MCF 10A (cell line): ENCODE data around the gene DIPK1C. TPM values are rescaled to one million over a fixed set of nuclear protein-coding genes. Genes with fewer than 3 reads are reported as not detected.
A peak's percentile ranks its signal among the peaks of the same experiment; 100 is the strongest.

Experiments used
- Bru-seq: library from RNA; stranded (reverse); fragments of 400-500 nt; gene quantifications from one replicate; lab custom pipeline; 2021; lab: Mats Ljungman, UMichigan
- BruChase-seq, 2 experiments: library from RNA; stranded (reverse); fragments of 400-500 nt; gene quantifications; one replicate each; lab custom pipeline; 2021; lab: Mats Ljungman, UMichigan
- BruUV-seq: library from RNA; stranded (reverse); fragments of 400-500 nt; replicated peaks from 2 replicates; lab custom pipeline; 2021; lab: Mats Ljungman, UMichigan
- CTCF ChIA-PET: fragments of 300-600 bp; sonication (Branson Sonifier 250); formaldehyde crosslinking; extraction: SDS; loops from one replicate; lab custom pipeline; 2021; ENCODE audit warnings: antibody characterized with exemption, inconsistent platforms; lab: Yijun Ruan, JAX
- POLR2A ChIA-PET: fragments of 300-600, 350-650 bp; sonication (Branson Sonifier 250); formaldehyde crosslinking; extraction: SDS; loops from one replicate; lab custom pipeline; 2020; ENCODE audit warnings: antibody characterized with exemption, inconsistent platforms; lab: Yijun Ruan, JAX
- DNase-seq: peaks from one replicate; pipeline ENCODE4 v3.0.0-alpha.2; 2018; ENCODE audit not compliant: unreplicated experiment
- H3K27ac Mint-ChIP-seq: one replicate; pipeline ENCODE4 v1.8.0; 2022; ENCODE audit warnings: mild to moderate bottlenecking, low read depth, mixed read lengths; ENCODE audit not compliant: unreplicated experiment
- H3K27me3 Mint-ChIP-seq: one replicate; pipeline ENCODE4 v1.8.0; 2022; ENCODE audit warnings: mixed read lengths; ENCODE audit not compliant: insufficient read depth, unreplicated experiment
- H3K36me3 Mint-ChIP-seq: one replicate; pipeline ENCODE4 v1.8.0; 2022; ENCODE audit warnings: mild to moderate bottlenecking, moderate library complexity, mixed read lengths; ENCODE audit not compliant: insufficient read depth, unreplicated experiment
- H3K4me1 Mint-ChIP-seq: one replicate; pipeline ENCODE4 v1.8.0; 2022; ENCODE audit warnings: mixed read lengths; ENCODE audit not compliant: insufficient read depth, unreplicated experiment
- H3K4me3 Mint-ChIP-seq: one replicate; pipeline ENCODE4 v1.8.0; 2022; ENCODE audit warnings: mild to moderate bottlenecking, moderate library complexity, mixed read lengths; ENCODE audit not compliant: unreplicated experiment
- H3K9me3 Mint-ChIP-seq: one replicate; pipeline ENCODE4 v1.8.0; 2022; ENCODE audit warnings: mixed read lengths; ENCODE audit not compliant: unreplicated experiment
- CTCF ChIP-seq: fragments of 200-600 bp; IDR thresholded peaks from one replicate; pipeline ENCODE4 v1.8.0; 2022; ENCODE audit warnings: antibody characterized with exemption, mild to moderate bottlenecking; ENCODE audit not compliant: unreplicated experiment
- intact Hi-C: fragments of 100-400 bp; cut with micrococcal nuclease; formaldehyde crosslinking; loops from 2 replicates; pipeline ENCODE4 v1.14.1; 2022
- long read RNA-seq: library from polyadenylated mRNA; stranded (forward); transcript quantifications from one replicate; pipeline ENCODE4 v2.0.0, GENCODE V29; 2022
- total RNA-seq: library from RNA; stranded (reverse); gene quantifications from 2 replicates; pipeline ENCODE4 v1.2.3, GENCODE V29; 2022

Gene DIPK1C
- total RNA-seq (not detected in 2 replicates), Bru-seq, nascent RNA (not detected), BruChase-seq, experiment 1, labeled RNA remaining after a 6-hour chase (not detected), BruChase-seq, experiment 2, labeled RNA remaining after a 2-hour chase (not detected)
- long read RNA-seq = 0 reads

- Mint-ChIP-seq H3K4me1 (no peaks in the 10 kb centered on the region), H3K27ac (no peak within 1 kb of the TSS), H3K36me3 (no peaks in the 10 kb centered on the region), H3K4me3 (no peak within 1 kb of the TSS), H3K27me3 (peaks cover 36% of the 10 kb centered on the region), H3K9me3 (no peaks in the 10 kb centered on the region)
- intact Hi-C loops = no loop called here
- DNase-seq = no peak
- ChIA-PET CTCF (interaction anchor here (1.5 kb wide), 1 partner anchor 95 kb away, joined by 6 read pairs; no protein-coding TSS in a partner anchor), POLR2A (no interaction called here)
- no peak for TF ChIP-seq CTCF
- BruUV-seq = no TSS peak
These were observed at the start of gene DIPK1C for GRCh38 chr18:74457043-74457724. TSS of gene DIPK1C (minus strand) at chr18:74457308. CDS start at chr18:74457259, 49 bp downstream.

GRCh38 chr18:74506448-74507084 lies 49.5 kb upstream of the DIPK1C start:
- Mint-ChIP-seq H3K27me3 (no peaks in the 10 kb centered on the region), H3K36me3 (peaks cover 87% of the 10 kb centered on the region), H3K4me3 (no peak overlapping the region), H3K27ac (no peak overlapping the region), H3K4me1 (no peaks in the 10 kb centered on the region), H3K9me3 (no peaks in the 10 kb centered on the region)
- ChIA-PET CTCF (interaction anchor here (1.7 kb wide), 1 partner anchor 45 kb away, joined by 10 read pairs; no protein-coding TSS in a partner anchor), POLR2A (interaction anchor here (0.6 to 2.9 kb wide), 2 partner anchors 11 to 13 kb away, joined by 4 to 8 read pairs; partner anchors contain the start of gene CNDP2)
- BruUV-seq = no TSS peak
- intact Hi-C loops = no loop called here
- TF ChIP-seq CTCF = no peak
- DNase-seq = no peak

GRCh38 chr18:74505776-74506175 lies 48.7 kb upstream of the DIPK1C start:
- intact Hi-C loops = no loop called here
- H3K36me3 Mint-ChIP-seq = peaks cover 87% of the 10 kb centered on the region
- ChIA-PET CTCF (interaction anchor here (1.7 kb wide), 1 partner anchor 46 kb away, joined by 10 read pairs; no protein-coding TSS in a partner anchor), POLR2A (interaction anchor here (0.6 to 2.9 kb wide), 2 partner anchors 10 to 12 kb away, joined by 4 to 8 read pairs; partner anchors contain the start of gene CNDP2)
- no peak overlapping the region for H3K4me3 Mint-ChIP-seq
- no peaks in the 10 kb centered on the region for H3K9me3 Mint-ChIP-seq
- DNase-seq = no peak
- no peaks in the 10 kb centered on the region for H3K4me1 Mint-ChIP-seq
- no peak for TF ChIP-seq CTCF
- BruUV-seq = no TSS peak
- no peaks in the 10 kb centered on the region for H3K27me3 Mint-ChIP-seq
- H3K27ac Mint-ChIP-seq = no peak overlapping the region

GRCh38 chr18:74503137-74503536 lies 46.0 kb upstream of the DIPK1C start:
- H3K9me3 Mint-ChIP-seq = no peaks in the 10 kb centered on the region
- DNase-seq = no peak
- POLR2A ChIA-PET = no interaction called here
- H3K27me3 Mint-ChIP-seq = no peaks in the 10 kb centered on the region
- peak overlapping the region; percentile 31 for H3K27ac Mint-ChIP-seq
- H3K36me3 Mint-ChIP-seq = peaks cover 71% of the 10 kb centered on the region
- BruUV-seq = no TSS peak
- CTCF ChIA-PET = interaction anchor here (0.6 to 1.8 kb wide), 3 partner anchors 9 to 150 kb away, joined by 3 to 8 read pairs (median 3); no protein-coding TSS in a partner anchor
- TF ChIP-seq CTCF = no peak
- intact Hi-C loops = no loop called here
- H3K4me3 Mint-ChIP-seq = no peak overlapping the region
- peaks cover 15% of the 10 kb centered on the region for H3K4me1 Mint-ChIP-seq
